CMK (cell line): ENCODE measurements around the gene KCNH2.
A peak's percentile ranks its signal among the peaks of the same experiment; 100 is the strongest.

ENCODE experiments used
- DNase-seq: peaks from one replicate; pipeline ENCODE4 v3.0.0-alpha.2; 2010; ENCODE audit warnings: low read depth

Gene KCNH2

GRCh38 chr7:150994838-150995510 lies 16.9 kb upstream of the KCNH2 start:
- no peak for DNase-seq

GRCh38 chr7:150994141-150994837 lies 16.2 kb upstream of the KCNH2 start:
- peak; percentile 76 for DNase-seq

GRCh38 chr7:150993511-150993910 lies 15.4 kb upstream of the KCNH2 start:
- DNase-seq = no peak

- DNase-seq = no peak
Measured at GRCh38 chr7:150992833-150993302, 14.7 kb upstream of the KCNH2 start.

GRCh38 chr7:150992051-150992640 lies 14.0 kb upstream of the KCNH2 start:
- no peak for DNase-seq

- no peak for DNase-seq
Measured at GRCh38 chr7:150990416-150991186, 12.5 kb upstream of the KCNH2 start, which contains the start of gene NOS3. Gene NOS3, plus strand, starts transcription at chr7:150991017. Its CDS starts 2,787 bp downstream, at chr7:150993804.

GRCh38 chr7:150989456-150989855 lies 11.3 kb upstream of the KCNH2 start:
- DNase-seq = no peak

- no peak for DNase-seq
Measured at GRCh38 chr7:150988230-150989226, 10.4 kb upstream of the KCNH2 start.

- DNase-seq = no peak
Measured at GRCh38 chr7:150986556-150986955, 8.4 kb upstream of the KCNH2 start.

GRCh38 chr7:150986099-150986512 lies 8.0 kb upstream of the KCNH2 start:
- DNase-seq = no peak

GRCh38 chr7:150983893-150984368 lies 5.8 kb upstream of the KCNH2 start:
- DNase-seq = no peak

GRCh38 chr7:150982351-150982750 lies 4.2 kb upstream of the KCNH2 start:
- DNase-seq = no peak

- no peak for DNase-seq
Measured at GRCh38 chr7:150981644-150982043, 3.5 kb upstream of the KCNH2 start.

- no peak for DNase-seq
Measured at GRCh38 chr7:150980663-150981062, 2.5 kb upstream of the KCNH2 start.

GRCh38 chr7:150979713-150980390 lies 1.7 kb upstream of the KCNH2 start:
- DNase-seq = no peak

GRCh38 chr7:150977382-150978125 lies 567 bp downstream of the KCNH2 start:
- DNase-seq = no peak

- no peak for DNase-seq
Measured at GRCh38 chr7:150976529-150977381, 1.4 kb downstream of the KCNH2 start.

GRCh38 chr7:150975536-150976319 lies 2.4 kb downstream of the KCNH2 start:
- DNase-seq = no peak
